HG02678 (cell line): ENCODE results near the gene NUMA1.

Experiments
- ATAC-seq: cut with Tn5 transposase; IDR thresholded peaks from one replicate; pipeline ENCODE4 v1.9.1; 2021; ENCODE audit warnings: mild to moderate bottlenecking, moderate library complexity; ENCODE audit not compliant: unreplicated experiment

Gene NUMA1

GRCh38 chr11:72102946-72103753 is 22.8 kb upstream of the NUMA1 start, which contains the start of gene LAMTOR1:
Gene LAMTOR1, minus strand, starts transcription at chr11:72103297. Its CDS starts 73 bp downstream, at chr11:72103224.
- peak; percentile 94 for ATAC-seq

- ATAC-seq: no peak
Observed at GRCh38 chr11:72102631-72102945, 22.2 kb upstream of the NUMA1 start.

GRCh38 chr11:72102162-72102561 is 21.8 kb upstream of the NUMA1 start:
- ATAC-seq: no peak

- no peak for ATAC-seq
Observed at GRCh38 chr11:72100462-72100861, 20.1 kb upstream of the NUMA1 start.

- no peak for ATAC-seq
Observed at GRCh38 chr11:72100009-72100408, 19.7 kb upstream of the NUMA1 start.

GRCh38 chr11:72098741-72099140 is 18.4 kb upstream of the NUMA1 start:
- no peak for ATAC-seq

GRCh38 chr11:72091292-72091691 is 10.9 kb upstream of the NUMA1 start:
- ATAC-seq: no peak

DNA sequence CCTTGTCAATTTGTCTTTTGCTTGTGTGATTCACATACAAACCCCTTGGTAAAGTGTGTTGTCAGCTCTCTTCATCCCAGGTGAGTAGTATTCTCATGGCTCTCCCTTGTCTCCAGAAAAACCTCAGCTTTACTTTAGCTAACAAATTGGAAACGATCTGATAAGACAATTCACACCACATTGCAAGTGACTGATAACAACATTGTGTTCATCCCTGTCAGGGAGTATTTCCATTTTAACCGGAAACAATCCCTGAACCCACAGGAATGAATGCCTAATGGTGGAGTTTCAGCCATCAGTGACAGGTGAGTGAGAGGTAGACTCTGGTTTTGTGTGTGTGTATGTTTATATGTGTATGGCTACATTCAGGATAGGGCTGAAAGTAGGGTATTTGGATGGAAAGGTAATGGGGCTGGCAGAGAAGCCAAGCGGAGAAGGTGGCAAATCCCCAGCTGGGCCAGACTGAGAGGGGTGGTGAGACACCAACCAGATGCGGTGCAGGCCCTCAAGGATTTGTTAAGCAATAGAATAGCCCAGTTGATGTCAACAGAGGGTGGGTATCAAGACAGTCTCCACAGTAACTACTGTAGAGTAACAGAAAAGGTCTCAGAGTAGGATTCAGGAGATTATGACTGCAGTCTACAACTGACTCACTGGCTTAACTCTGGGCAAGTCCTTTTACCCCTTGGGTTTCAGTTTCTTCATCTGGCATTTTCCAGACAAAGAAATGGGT is 7.9 kb upstream of the NUMA1 start:
- ATAC-seq: no peak

DNA sequence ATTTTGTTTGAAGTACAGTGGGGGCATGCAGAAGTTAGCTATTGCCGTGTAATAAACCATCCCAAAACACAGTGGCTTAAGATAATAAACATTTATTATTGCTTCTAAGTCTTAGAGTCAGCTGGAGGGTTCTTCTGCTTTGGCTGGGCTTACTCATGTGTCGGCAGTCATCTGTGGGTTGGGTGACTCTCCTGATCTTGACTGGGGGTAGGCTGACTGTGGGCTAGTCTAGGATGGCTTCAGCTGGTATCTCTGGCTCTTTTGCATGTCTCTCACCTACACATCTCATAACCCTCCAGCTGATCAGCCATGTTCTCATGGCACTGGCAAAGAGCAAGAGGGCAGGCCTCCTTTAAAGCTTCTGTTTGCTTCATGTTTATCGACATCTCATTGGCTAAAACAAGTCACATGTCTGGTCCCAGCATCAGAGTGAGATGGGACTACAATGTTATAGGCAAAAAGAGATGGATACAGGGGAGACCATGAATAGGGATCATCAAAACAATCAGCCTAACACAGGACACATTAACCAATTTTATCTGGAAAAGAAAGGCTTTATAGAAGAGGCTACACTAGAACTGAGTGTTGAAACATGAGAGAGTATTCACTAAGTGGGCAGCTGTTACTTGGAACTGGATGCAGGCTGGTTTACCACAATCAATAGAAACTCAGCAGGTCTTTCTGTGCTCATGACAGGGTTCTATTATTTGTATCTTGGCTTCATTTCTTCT is 5.4 kb upstream of the NUMA1 start:
- ATAC-seq: no peak

DNA sequence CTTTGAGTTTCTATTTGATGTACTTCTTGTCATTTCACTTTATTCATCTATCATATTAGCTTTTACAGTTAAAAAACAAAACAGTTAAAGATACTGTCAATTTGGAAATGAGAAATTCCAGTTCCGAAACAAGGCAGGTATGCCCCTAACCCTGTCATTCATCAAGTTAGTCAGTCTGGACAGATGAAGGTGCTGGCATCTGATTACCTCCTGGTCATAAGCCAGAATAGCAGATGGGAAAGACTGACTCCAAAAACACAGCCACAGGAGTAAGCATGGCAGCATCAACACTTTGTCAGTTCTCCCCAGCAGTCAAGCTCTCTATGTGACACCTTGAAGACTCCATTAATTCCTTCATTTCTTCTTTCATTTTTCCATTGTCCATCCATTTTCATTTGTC is 4.6 kb upstream of the NUMA1 start:
- ATAC-seq: no peak

GRCh38 chr11:72084076-72084475 is 3.7 kb upstream of the NUMA1 start:
- ATAC-seq: no peak

DNA sequence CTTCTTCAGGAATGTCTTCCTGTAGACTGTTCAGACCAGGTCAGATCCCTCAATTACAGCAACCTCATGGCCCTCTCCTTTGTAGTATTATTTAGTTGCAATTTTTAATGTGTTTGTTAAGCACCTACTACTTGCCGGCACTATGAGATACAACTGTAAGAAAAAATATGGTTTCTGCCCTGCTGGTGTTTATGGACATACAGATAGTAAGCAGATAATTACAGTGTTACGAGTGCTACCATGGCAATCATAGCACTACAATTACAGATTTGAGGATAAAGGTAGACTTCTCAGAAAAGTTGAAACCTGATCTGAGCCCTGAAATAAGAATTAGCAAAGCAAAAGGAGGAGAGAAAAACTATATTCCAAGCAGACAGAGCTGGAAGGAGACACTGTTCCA is 3.1 kb upstream of the NUMA1 start:
- no peak for ATAC-seq

- no peak for ATAC-seq
Observed at GRCh38 chr11:72081821-72082453, 1.6 kb upstream of the NUMA1 start.

DNA sequence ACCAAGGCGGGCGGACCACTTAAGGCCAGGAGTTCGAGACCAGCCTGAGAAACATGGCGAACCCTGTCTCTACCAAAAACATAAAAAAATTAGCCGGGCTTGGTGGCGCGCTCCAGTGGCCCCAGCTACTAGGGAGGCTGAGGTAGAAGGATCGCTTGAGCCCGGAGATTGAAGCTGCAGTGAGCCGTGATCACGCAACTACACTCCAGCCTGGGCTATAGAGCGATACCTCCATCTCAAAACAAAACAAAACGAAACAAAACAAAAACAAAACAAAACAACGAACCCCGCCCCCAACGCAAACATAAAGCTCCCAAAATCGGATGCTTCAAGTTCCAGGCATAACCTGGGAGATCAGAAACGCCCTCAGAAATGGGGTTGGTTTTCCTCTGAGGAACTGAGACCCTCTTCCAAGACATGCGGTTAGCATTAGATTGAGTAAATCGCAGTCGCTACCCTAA is 872 bp upstream of the NUMA1 start:
- no peak for ATAC-seq

- no peak for ATAC-seq
Observed at GRCh38 chr11:72079819-72080325, 470 bp downstream of the NUMA1 start.

GRCh38 chr11:72078477-72078876 is 1.9 kb downstream of the NUMA1 start:
- no peak for ATAC-seq

- ATAC-seq: no peak
Observed at GRCh38 chr11:72075756-72076155, 4.6 kb downstream of the NUMA1 start.

DNA sequence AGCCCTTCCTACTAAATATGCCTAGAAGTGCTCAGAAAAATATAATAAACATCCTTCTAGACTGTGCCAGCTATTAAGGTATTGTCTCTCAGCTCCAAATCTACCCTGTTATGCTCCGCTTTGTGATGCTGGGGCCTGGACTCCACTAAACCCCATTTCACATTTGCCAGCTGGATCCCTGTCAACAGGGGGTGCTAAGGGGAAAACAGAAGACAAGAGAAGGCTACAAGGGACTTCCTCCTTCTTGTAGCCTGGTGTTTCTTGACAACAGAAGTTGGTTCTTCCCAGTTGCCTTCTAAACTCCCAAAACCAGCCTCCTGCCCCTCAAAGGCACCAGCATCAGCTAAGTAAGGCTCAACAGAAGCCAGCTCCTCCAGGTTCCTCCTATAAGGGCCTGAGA is 5.2 kb downstream of the NUMA1 start:
- ATAC-seq: no peak

DNA sequence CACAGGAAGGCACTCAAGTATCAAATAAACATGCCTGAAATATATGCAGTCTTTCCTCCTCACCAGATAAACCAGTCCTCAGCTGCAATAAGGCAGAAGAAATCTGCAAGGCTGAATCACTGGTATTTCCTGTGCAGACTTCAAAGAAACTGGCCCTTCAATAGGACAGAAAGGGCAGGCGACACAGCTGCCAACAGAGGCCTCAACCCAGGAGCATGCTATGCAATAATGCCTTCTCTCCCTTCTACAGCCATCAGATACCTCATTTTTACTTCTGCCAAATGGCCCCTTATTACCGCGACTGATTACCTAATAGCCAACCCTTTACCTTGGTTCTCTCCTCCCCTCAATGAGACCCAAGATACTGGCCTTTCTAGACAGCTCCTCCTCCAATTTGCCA is 8.0 kb downstream of the NUMA1 start:
- ATAC-seq: no peak

DNA sequence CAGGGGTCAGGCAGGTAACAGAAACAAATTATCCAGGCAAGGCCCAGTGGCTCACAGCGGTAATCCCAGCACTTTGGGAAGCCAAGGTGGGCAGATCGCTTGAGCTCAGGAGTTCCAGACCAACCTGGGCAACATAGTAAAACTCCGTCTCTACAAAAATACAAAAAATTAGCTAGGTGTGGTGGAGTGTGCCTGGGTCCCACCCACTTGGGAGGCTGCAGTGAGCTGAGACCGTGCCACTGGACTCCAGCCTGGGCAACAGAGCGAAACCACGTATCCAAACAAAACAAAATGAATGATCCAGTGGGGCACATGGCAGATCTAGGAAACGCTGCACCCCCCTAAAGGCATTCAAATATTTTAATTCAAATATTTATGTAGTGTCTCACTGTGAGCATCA is 9.9 kb downstream of the NUMA1 start:
- no peak for ATAC-seq

DNA sequence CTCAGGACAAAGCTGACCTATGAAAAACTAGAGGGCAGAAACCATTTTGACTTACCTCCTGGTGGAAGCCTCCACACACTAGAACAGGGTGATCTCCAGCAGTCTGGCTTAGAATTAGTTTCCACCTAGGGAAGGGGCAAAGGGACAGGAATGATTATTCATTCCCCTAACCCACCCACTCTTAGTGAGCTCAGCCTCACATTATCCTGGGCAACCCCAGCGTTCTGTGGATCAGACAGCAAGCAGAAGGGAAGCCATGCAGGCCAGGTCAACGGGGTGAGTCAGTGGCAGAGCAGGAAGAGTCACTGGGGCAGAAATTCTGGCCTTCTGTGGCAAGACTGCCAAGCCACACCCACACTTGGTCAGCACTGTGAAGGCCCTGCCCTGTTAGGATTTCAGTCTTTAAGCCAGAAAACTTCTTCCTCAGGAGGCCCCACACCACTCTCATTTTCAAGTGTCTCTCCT is 10.5 kb downstream of the NUMA1 start:
- peak; percentile 61 for ATAC-seq
